Measurements from ENCODE around the gene LRIG1. TPM values are rescaled to one million over a fixed set of nuclear protein-coding genes. Genes with fewer than 3 reads are reported as not detected.

Gene LRIG1
- total and polyA plus RNA-seq, 5 experiments from 2014 or later = 4.9 to 13.0 (median 11.1) TPM

DNA sequence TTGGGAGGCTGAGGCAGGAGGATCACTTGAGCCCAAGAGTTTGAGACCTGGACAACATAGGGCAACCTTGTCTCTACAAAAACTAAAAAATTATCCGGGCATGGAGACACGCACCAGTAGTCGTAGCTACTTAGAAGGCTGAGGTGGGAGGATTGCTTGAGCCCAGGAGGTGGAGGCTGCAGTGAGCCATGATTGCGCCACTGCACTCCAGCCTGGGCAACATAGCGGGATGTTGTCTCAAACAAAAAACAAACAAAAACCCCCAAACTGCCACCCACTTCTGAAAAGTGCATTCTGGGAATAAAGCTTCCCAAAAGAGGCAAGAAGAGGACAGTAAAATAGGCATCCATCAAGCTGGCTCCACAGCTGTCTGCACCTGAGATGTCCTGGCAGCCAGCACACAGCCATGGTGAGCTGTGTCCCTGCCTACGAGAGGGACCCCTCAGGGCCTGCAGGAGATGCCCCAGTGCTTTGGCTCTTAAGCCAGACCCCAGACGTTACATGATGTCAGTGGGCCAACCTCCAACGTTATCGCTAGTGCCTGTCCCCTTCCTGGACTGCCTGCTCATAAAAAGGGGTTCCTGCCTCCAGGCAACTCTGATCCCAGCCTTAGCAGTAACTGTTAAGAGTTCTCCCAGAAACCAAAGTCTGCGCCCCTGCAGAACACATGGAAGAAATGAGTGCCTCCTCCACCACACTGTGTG is 101.1 kb downstream of the LRIG1 start:
- no peak for ATAC-seq
- no peak for DNase-seq
- no peak overlapping the region for H3K4me3 Mint-ChIP-seq
- H3K36me3 Mint-ChIP-seq = peaks cover 5 to 28% (median 5%) of the 10 kb centered on the region in 3 donors
- POLR2A ChIA-PET = no interaction called here
- peaks cover 0 to 2% (median 0%) of the 10 kb centered on the region in 9 donors for H3K9me3 Mint-ChIP-seq
- H3K4me1 Mint-ChIP-seq = peaks cover 1 to 5% (median 2%) of the 10 kb centered on the region in 4 donors
- H3K27me3 Mint-ChIP-seq = peaks cover 0 to under 1% (median 0%) of the 10 kb centered on the region in 5 donors
- H3K27ac Mint-ChIP-seq = peak overlapping the region in 1 of 10 donors; percentile 44

DNA sequence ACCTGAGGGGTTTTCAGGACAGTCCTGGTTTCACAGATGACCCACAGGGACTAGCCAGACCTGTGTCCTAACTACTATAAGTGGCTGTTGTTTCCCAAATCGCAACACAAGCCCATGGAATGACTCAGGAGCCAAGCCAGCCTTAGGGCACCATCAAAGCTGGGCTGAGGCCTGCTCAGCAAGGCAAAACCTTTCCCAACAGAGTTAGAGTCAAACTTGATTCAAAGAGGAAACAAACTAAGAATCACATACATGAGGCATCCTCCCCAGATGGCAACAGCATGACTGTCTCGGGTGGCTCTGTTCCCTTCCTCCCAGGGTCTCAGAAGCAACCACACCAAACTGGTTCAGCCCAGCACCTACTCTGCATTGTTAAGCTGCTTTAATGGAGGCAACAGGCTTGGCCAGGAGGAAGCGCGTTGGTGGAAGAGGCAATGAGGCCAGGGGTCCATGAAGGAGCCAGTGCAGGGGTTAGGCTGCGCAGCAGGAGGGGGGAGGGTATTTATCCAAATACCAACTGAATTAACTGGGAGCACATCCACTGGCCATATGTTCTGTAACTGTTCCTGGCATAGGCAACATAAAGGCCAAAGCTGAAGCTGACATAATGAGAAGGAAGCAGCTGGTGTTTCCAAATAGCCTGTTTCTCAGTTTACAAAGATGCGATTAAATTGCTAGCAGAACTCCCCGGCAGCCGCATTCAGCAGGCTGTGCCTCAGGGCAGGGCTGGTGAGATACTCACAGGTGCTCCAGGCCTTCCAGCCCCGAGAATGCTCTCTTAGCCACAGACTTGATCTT is 102.4 kb downstream of the LRIG1 start:
- no peaks in the 10 kb centered on the region for H3K27me3 Mint-ChIP-seq
- H3K4me1 Mint-ChIP-seq = peaks cover 13 to 18% (median 14%) of the 10 kb centered on the region in 4 donors
- peaks cover 0 to 8% (median 0%) of the 10 kb centered on the region in 9 donors for H3K9me3 Mint-ChIP-seq
- no peak overlapping the region for H3K4me3 Mint-ChIP-seq
- ATAC-seq (no peak), DNase-seq (no peak)
- H3K36me3 Mint-ChIP-seq = peaks cover 5 to 24% (median 5%) of the 10 kb centered on the region in 3 donors
- H3K27ac Mint-ChIP-seq = peak overlapping the region in 2 of 10 donors; percentile 32 to 74
- POLR2A ChIA-PET = no interaction called here

DNA sequence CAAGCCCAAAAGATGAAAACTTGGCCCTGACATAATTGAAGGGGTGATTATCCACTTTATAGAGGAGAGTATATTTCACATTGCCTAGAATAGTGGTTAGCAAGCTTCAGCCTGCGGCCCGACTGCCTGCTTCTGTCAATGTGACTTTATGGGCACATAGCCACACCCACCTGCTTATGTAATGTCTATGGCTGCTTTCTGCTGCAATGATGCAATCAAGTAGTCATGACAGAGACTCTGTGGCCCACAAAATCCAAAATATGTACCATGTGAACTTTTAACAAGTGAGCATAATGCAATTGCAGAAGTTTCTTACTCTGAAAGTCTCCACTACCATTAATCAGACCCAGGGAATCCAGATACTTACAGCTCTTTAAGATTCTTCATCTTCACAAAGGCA is 103.1 kb downstream of the LRIG1 start:
- H3K9me3 Mint-ChIP-seq = peaks cover 0 to 15% (median under 1%) of the 10 kb centered on the region in 9 donors
- H3K27ac Mint-ChIP-seq = no peak overlapping the region
- POLR2A ChIA-PET = no interaction called here
- peaks cover 5 to 26% (median 5%) of the 10 kb centered on the region in 3 donors for H3K36me3 Mint-ChIP-seq
- H3K27me3 Mint-ChIP-seq = no peaks in the 10 kb centered on the region
- H3K4me3 Mint-ChIP-seq = no peak overlapping the region
- peaks cover 13 to 25% (median 20%) of the 10 kb centered on the region in 4 donors for H3K4me1 Mint-ChIP-seq
- no peak for DNase-seq
- no peak for ATAC-seq

DNA sequence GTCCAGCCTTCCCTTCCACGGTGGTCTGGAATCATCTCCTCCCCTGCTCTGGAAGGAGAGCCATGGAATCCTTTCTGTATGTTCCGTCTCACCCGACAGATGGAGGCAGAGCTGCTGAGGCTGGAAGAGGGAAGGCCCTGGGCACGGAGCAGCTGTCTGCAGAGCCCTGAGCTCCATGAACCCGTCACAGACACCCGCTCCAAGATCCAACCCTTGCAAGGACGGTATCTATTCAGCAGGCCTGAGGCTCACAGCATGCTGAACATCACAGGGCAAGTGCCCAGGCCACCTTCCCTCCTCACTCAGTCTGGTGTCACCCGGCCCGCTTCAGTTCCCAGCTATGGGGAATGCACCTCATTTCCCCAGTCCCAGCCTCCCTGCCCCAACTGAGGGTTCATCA is 103.9 kb downstream of the LRIG1 start:
- H3K27me3 Mint-ChIP-seq = no peaks in the 10 kb centered on the region
- no peak overlapping the region for H3K4me3 Mint-ChIP-seq
- POLR2A ChIA-PET = no interaction called here
- H3K4me1 Mint-ChIP-seq = peaks cover 16 to 33% (median 28%) of the 10 kb centered on the region in 4 donors
- peak overlapping the region in 3 of 10 donors; percentile 11 to 25 (median 14) for H3K27ac Mint-ChIP-seq
- ATAC-seq (no peak), DNase-seq (no peak)
- peaks cover 0 to 24% (median 2%) of the 10 kb centered on the region in 9 donors for H3K9me3 Mint-ChIP-seq
- peaks cover 8 to 29% (median 12%) of the 10 kb centered on the region in 3 donors for H3K36me3 Mint-ChIP-seq

DNA sequence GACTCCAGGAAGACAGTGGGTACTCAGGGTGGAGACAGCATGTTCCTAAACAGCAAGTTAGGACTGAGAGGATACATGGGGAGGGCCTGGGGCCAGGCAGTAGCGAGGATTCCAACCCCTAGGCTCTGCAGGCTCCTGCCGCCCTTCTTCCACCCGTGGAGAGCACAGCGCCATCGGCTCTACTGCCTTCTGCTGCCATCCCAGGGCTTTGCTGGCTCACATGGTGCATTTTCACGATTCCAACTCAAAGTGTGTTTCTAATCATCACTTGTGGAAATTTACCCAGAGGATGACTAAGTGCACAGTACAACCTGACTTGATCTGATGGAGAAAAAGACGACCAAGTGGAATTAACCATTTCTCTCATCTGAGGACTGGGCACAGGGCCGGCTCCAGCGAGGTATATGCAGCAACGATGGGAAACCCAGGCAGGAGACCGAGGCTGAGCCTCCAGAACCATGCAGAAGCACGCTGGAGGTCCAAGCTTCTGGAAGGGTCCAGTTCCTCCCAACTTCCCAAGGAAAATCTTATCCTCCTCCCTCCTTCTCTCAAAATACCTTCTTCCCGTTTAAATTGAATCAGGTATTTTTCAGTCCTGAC is 104.6 kb downstream of the LRIG1 start:
- peaks cover 0 to 27% (median 2%) of the 10 kb centered on the region in 9 donors for H3K9me3 Mint-ChIP-seq
- DNase-seq (no peak), ATAC-seq (no peak)
- POLR2A ChIA-PET = no interaction called here
- H3K36me3 Mint-ChIP-seq = peaks cover 10 to 29% (median 15%) of the 10 kb centered on the region in 3 donors
- no peak overlapping the region for H3K4me3 Mint-ChIP-seq
- peaks cover 16 to 38% (median 31%) of the 10 kb centered on the region in 4 donors for H3K4me1 Mint-ChIP-seq
- H3K27ac Mint-ChIP-seq = peak overlapping the region in 3 of 10 donors; percentile 8 to 49 (median 25)
- no peaks in the 10 kb centered on the region for H3K27me3 Mint-ChIP-seq

DNA sequence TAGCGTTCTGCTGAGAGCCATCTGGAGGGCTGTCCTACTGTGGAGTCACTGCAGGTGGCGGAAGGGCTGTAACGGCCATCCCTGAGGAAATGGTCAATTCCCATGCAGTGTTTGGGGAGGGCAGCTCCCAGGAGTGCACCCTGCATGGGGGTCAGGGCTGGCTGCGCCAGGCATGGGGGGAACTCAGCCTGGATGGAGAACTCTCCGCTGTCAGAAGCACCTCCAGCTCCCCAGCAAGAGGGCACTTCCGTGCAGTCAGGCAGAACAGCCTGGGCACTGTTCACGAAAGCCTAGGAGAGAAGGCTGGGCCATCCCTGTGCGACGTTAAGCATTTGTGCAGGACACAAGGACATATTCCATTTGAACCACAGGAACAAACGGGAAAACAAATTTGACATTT is 105.2 kb downstream of the LRIG1 start:
- no peak for ATAC-seq
- Mint-ChIP-seq H3K4me3 (no peak overlapping the region), H3K9me3 (peaks cover 0 to 33% (median 2%) of the 10 kb centered on the region in 9 donors), H3K36me3 (peaks cover 10 to 29% (median 20%) of the 10 kb centered on the region in 3 donors), H3K27ac (peak overlapping the region in 2 of 10 donors; percentile 40 to 69), H3K4me1 (peaks cover 16 to 45% (median 33%) of the 10 kb centered on the region in 4 donors), H3K27me3 (no peaks in the 10 kb centered on the region)
- DNase-seq = no peak
- POLR2A ChIA-PET = no interaction called here

DNA sequence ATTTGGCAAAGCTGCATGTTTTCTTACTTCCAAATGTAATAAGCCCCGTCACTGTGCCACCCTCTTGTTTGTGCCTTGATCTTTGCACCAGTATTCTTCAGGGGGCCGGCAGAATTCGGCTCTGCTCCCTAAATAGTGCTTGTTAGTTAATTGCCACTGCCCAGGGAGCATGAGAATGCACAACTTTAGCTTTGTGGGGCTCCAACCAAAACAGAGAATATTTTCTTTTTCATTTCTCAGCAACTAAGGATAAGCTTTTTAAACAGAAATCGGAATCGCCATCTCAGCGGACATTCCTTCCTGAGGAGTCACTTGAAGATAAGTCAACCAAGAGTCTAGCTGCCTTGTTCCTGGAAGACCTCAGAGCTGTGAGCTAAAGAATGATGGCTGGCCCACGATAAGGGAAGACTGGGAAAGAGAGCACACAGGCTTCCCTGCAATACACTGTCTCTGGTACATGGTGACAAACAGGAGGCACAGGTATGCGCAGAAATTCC is 106.0 kb downstream of the LRIG1 start:
- POLR2A ChIA-PET = no interaction called here

DNA sequence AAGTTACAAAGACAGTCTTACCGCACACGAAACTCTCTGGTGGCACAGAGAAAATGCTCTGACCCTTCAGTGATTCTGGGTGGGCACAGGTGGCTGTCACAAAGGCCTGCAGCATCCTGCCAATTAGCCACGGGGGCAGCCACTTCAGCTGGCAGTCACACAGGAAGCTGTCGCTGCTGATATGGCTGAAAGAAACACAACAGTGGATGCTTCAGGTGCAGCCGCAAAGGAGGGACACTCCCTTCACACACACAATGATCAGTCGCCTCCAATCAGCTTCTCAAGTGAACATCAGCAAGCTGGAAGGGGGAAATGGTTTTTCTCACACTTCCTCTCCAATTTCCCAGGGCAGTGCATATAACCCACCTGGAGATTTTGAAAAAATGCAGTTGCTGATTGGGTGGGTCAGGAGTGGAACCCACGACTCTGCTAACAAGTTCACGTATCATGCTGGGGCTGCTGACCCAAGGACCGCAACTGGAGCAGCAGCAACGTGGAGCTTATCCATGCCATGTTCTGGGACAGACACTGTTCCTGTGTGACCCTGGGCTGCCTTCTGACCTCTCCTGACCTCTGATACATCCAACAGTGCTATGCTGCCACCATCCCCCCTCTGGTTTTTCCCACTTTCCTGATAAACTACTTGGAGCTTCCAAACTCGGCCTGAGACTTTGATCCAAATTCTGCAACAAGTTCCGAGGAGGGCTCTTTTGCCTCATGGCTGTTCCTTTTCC is 106.6 kb downstream of the LRIG1 start:
- ATAC-seq = peak; percentile 95 to 97
- peaks cover 10 to 30% (median 21%) of the 10 kb centered on the region in 3 donors for H3K36me3 Mint-ChIP-seq
- POLR2A ChIA-PET = interaction anchor here (0.7 to 1.0 kb wide), 2 partner anchors 92 to 603 kb away, joined by 3 read pairs; no protein-coding TSS in a partner anchor
- peak in 7 of 10 donors; percentile 21 to 78 (median 58) for DNase-seq
- peak overlapping the region; percentile 79 to 91 (median 89) for H3K4me3 Mint-ChIP-seq
- H3K27ac Mint-ChIP-seq = peak overlapping the region; percentile 89 to 98 (median 94)
- peaks cover 16 to 59% (median 36%) of the 10 kb centered on the region in 4 donors for H3K4me1 Mint-ChIP-seq
- peaks cover 0 to 47% (median 2%) of the 10 kb centered on the region in 9 donors for H3K9me3 Mint-ChIP-seq
- H3K27me3 Mint-ChIP-seq = no peaks in the 10 kb centered on the region

More for the DNA sequence above, 106.0 kb downstream of the LRIG1 start:
- H3K9me3 Mint-ChIP-seq = peaks cover 0 to 41% (median 2%) of the 10 kb centered on the region in 9 donors
- DNase-seq (no peak), ATAC-seq (no peak)
- peak overlapping the region in 9 of 10 donors; percentile 39 to 91 (median 83) for H3K4me3 Mint-ChIP-seq
- peaks cover 10 to 29% (median 20%) of the 10 kb centered on the region in 3 donors for H3K36me3 Mint-ChIP-seq
- H3K27me3 Mint-ChIP-seq = no peaks in the 10 kb centered on the region
- H3K27ac Mint-ChIP-seq = peak overlapping the region in 9 of 10 donors; percentile 34 to 98 (median 92)
- peaks cover 16 to 53% (median 35%) of the 10 kb centered on the region in 4 donors for H3K4me1 Mint-ChIP-seq

DNA sequence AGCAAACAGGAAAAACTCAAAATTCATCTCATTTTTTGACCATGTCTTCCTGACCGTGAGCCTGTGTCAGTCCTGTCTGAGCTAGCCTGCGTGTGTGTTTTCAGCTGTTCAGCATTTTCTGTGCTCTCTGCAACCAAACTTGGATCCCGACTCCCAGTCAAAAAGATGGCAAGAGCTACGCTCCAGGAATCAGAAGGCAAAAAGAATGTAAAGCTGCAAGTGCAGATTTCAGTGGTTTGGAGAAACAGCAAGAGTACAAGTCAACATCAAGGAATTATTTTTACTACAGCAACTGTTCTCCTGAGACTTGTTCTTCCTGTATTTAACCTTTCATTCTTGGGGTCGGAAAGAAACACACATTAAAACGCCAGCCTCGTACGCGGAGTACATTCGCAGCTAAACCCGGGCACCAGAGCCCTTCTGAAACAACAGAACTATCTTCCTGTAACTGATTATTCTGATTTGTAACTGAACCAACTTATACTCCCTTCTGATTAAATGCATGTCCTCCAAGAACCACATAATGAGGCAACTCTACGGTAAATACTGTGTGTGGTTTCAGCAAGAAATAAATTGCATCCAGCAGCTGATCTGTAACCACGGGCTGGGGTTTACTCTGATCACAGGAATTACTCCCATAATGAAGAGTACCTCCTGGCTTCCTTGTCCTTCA is 107.4 kb downstream of the LRIG1 start:
- ATAC-seq = peak; percentile 53 to 69
- Mint-ChIP-seq H3K4me3 (peak overlapping the region; percentile 79 to 91 (median 89)), H3K4me1 (peaks cover 15 to 66% (median 36%) of the 10 kb centered on the region in 4 donors), H3K27me3 (no peaks in the 10 kb centered on the region), H3K9me3 (peaks cover 0 to 54% (median 4%) of the 10 kb centered on the region in 9 donors), H3K36me3 (peaks cover 14 to 31% (median 25%) of the 10 kb centered on the region in 3 donors), H3K27ac (peak overlapping the region; percentile 89 to 98 (median 94))
- POLR2A ChIA-PET = interaction anchor here (0.6 to 1.0 kb wide), 3 partner anchors 91 to 604 kb away, joined by 3 read pairs; no protein-coding TSS in a partner anchor
- DNase-seq = peak in 3 of 10 donors; percentile 2 to 49 (median 47)

DNA sequence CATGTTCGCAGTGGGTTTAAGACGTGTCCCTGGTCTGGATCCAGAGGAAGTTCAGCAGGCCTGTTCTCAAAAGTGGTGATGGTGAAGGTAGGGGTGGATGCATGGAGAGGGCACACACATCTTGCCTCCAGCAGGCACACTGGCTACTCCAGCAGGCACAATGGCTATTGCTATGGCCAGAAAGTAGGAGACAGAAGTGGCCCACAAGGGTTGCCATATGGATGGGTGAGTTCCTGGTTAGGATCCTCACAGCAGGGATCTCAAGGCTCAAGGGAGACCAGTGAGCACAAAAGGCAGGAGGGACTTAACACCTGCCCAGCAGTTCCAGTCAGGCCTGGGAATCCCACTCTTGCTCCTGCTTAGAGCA is 107.9 kb downstream of the LRIG1 start:
- DNase-seq (no peak), ATAC-seq (no peak)
- peaks cover 0 to 59% (median 9%) of the 10 kb centered on the region in 9 donors for H3K9me3 Mint-ChIP-seq
- peaks cover 19 to 31% (median 30%) of the 10 kb centered on the region in 3 donors for H3K36me3 Mint-ChIP-seq
- peak overlapping the region; percentile 81 to 96 (median 94) for H3K27ac Mint-ChIP-seq
- no peaks in the 10 kb centered on the region for H3K27me3 Mint-ChIP-seq
- H3K4me3 Mint-ChIP-seq = peak overlapping the region; percentile 79 to 91 (median 89)
- POLR2A ChIA-PET = interaction anchor here (0.6 kb wide), 1 partner anchor 116 kb away, joined by 3 read pairs; no protein-coding TSS in a partner anchor
- H3K4me1 Mint-ChIP-seq = peaks cover 15 to 71% (median 41%) of the 10 kb centered on the region in 4 donors

DNA sequence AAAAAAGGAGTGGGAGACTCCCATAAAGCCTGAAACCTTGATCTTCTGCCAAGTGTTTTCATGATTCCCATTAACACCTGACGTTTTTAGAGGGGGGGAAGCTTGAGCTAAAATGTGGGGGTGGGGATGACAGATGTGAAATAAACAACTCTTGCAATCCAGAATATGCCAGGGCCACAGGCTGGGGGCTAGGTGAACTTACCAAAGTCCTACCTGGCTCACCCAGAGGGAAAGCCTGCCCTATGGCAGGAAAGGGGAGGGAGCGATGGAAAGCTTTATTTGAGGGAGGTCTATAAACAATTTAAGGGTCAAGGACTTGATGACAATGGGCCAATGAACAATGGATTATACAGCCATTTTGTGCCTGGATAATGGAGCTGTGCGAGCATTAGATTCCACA is 108.3 kb downstream of the LRIG1 start:
- peaks cover 15 to 71% (median 41%) of the 10 kb centered on the region in 4 donors for H3K4me1 Mint-ChIP-seq

More for the DNA sequence above, 108.3 kb downstream of the LRIG1 start:
- Mint-ChIP-seq H3K4me3 (peak overlapping the region; percentile 32 to 91 (median 84)), H3K27me3 (no peaks in the 10 kb centered on the region), H3K9me3 (peaks cover 0 to 61% (median 12%) of the 10 kb centered on the region in 9 donors), H3K27ac (peak overlapping the region; percentile 11 to 96 (median 90)), H3K36me3 (peaks cover 19 to 30% (median 27%) of the 10 kb centered on the region in 3 donors)
- POLR2A ChIA-PET = no interaction called here
- no peak for DNase-seq
- no peak for ATAC-seq
